ENCODE results near the gene NEDD4L. TPM values are rescaled to one million over a fixed set of nuclear protein-coding genes. Genes with fewer than 3 reads are reported as not detected.

NEDD4L gene
- total and polyA plus RNA-seq, 4 donors, result 10.2 to 20.3 (median 13.2) TPM

DNA sequence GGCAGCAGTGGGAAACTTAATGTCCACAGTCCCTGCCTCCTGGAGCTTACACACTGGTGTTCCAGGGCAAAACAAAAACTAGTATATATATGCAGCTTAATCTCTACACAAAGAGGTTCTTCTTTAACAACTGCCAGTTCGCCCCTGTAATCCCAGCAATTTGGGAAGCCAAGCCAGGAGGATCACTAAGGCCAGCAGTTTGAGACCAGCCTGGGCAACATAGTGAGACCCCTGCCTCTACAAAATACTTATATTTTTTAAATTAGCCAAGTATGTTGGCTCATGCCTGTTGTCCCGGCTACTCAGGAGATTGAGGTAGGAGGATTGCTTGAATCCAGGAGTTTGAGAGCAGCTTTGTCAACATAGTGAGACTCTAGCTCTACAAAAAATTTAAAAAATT lies 17.2 kb upstream of the NEDD4L start:
- Histone ChIP-seq H3K27ac (ENCODE audit: low read depth in 1 of 2, low read length in 2 of 2) (no peak overlapping the region), H3K9me3 (ENCODE audit: control insufficient read depth in 4 of 4, low read length in 3 of 4) (no peaks in the 10 kb centered on the region), H3K27me3 (ENCODE audit: control insufficient read depth in 4 of 4, insufficient read depth in 4 of 4, low read length in 3 of 4) (peaks cover 0 to 4% (median 0%) of the 10 kb centered on the region in 4 donors), H3K36me3 (ENCODE audit: control insufficient read depth in 4 of 4, insufficient read depth in 3 of 4, low read depth in 1 of 4, low read length in 3 of 4) (no peaks in the 10 kb centered on the region), H3K4me1 (ENCODE audit: control insufficient read depth in 4 of 4, insufficient read depth in 4 of 4, low read length in 3 of 4) (no peaks in the 10 kb centered on the region), H3K9ac (ENCODE audit: low read depth in 1 of 2, low read length in 2 of 2) (no peak overlapping the region), H3K4me3 (ENCODE audit: low read depth in 1 of 3, low read length in 3 of 3) (no peak overlapping the region)
- TF ChIP-seq NR2F2 (IDR thresholded peaks at IDR 0.05), result no peak
- TF ChIP-seq ZBTB33 (IDR thresholded peaks at IDR 0.05), result no peak
- no peak for TF ChIP-seq TAF1 (conservative IDR thresholded peaks at IDR 0.05)
- TF ChIP-seq EGR1 (IDR thresholded peaks at IDR 0.05; ENCODE audit: low read depth in 2 of 2), result no peak
- no peak for TF ChIP-seq HNF4A (conservative IDR thresholded peaks at IDR 0.05)
- TF ChIP-seq YY1 (IDR thresholded peaks at IDR 0.05), result no peak
- TF ChIP-seq REST (IDR thresholded peaks at IDR 0.05), result no peak
- TF ChIP-seq SP1 (IDR thresholded peaks at IDR 0.05), result no peak
- no peak for TF ChIP-seq RAD21 (IDR thresholded peaks at IDR 0.05)
- TF ChIP-seq FOXA2 (IDR thresholded peaks at IDR 0.05), result no peak
- TF ChIP-seq CTCF (IDR thresholded peaks at IDR 0.05; ENCODE audit: low read depth, low read length, missing input control), result no peak
- WGBS, result 48% methylated on average over 2 of the region's 2 CpGs
- no peak for DNase-seq (ENCODE audit: low spot score)

DNA sequence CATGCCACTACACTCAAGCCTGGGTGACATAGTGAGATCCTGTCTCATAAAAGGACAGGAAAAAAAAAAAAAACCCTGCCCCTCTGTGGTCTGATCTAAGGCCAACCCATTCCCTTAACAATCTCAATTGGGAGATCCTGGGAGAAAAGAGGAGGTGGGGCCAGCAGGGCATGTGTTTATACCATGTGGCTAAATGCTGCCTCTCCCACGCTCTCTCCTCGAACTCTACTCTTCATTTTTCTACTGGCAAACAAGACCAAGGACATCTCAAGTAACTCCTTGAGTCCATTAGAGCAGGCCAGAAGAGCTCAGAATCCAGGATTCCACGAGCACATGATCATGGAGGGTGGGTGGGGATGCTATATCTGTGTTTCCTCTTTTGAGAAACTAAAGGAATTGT lies 16.7 kb upstream of the NEDD4L start:
- Histone ChIP-seq H3K9me3 (ENCODE audit: control insufficient read depth in 4 of 4, low read length in 3 of 4) (no peaks in the 10 kb centered on the region), H3K4me1 (ENCODE audit: control insufficient read depth in 4 of 4, insufficient read depth in 4 of 4, low read length in 3 of 4) (no peaks in the 10 kb centered on the region), H3K36me3 (ENCODE audit: control insufficient read depth in 4 of 4, insufficient read depth in 3 of 4, low read depth in 1 of 4, low read length in 3 of 4) (no peaks in the 10 kb centered on the region), H3K27ac (ENCODE audit: low read depth in 1 of 2, low read length in 2 of 2) (no peak overlapping the region), H3K4me3 (ENCODE audit: low read depth in 1 of 3, low read length in 3 of 3) (no peak overlapping the region), H3K9ac (ENCODE audit: low read depth in 1 of 2, low read length in 2 of 2) (no peak overlapping the region), H3K27me3 (ENCODE audit: control insufficient read depth in 4 of 4, insufficient read depth in 4 of 4, low read length in 3 of 4) (peaks cover 0 to 4% (median 0%) of the 10 kb centered on the region in 4 donors)
- DNase-seq (ENCODE audit: low spot score), result no peak
- WGBS, result 89% methylated on average over 3 of the region's 3 CpGs
- TF ChIP-seq CTCF (IDR thresholded peaks at IDR 0.05; ENCODE audit: low read depth, low read length, missing input control) (no peak), JUND (IDR thresholded peaks at IDR 0.05) (no peak), RAD21 (IDR thresholded peaks at IDR 0.05) (no peak)
- TF ChIP-seq, protein P1, sequence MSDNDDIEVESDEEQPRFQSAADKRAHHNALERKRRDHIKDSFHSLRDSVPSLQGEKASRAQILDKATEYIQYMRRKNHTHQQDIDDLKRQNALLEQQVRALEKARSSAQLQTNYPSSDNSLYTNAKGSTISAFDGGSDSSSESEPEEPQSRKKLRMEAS (IDR thresholded peaks at IDR 0.05), result no peak

All from liver (tissue), 9 donors.